NCI-H128 (cell line): ENCODE results near the gene ATG9B.
A peak's percentile ranks its signal among the peaks of the same experiment; 100 is the strongest.
"Not testable (repeated sequence)": the region's sequence is repeated elsewhere in the genome, so short reads cannot be mapped to it uniquely, and the experiment has no call there.

ENCODE experiments used
- DNase-seq: peaks from one replicate; lab custom pipeline; 2025; ENCODE audit not compliant: unreplicated experiment; lab: John Stamatoyannopoulos, UW

ATG9B gene

GRCh38 chr7:151038951-151039849 lies 14.9 kb upstream of the ATG9B start:
- DNase-seq: no peak

- DNase-seq: no peak
These were observed 11.6 kb upstream of the ATG9B start for GRCh38 chr7:151035902-151036301.

- no peak for DNase-seq
These were observed 10.9 kb upstream of the ATG9B start for GRCh38 chr7:151035026-151035717.

DNA sequence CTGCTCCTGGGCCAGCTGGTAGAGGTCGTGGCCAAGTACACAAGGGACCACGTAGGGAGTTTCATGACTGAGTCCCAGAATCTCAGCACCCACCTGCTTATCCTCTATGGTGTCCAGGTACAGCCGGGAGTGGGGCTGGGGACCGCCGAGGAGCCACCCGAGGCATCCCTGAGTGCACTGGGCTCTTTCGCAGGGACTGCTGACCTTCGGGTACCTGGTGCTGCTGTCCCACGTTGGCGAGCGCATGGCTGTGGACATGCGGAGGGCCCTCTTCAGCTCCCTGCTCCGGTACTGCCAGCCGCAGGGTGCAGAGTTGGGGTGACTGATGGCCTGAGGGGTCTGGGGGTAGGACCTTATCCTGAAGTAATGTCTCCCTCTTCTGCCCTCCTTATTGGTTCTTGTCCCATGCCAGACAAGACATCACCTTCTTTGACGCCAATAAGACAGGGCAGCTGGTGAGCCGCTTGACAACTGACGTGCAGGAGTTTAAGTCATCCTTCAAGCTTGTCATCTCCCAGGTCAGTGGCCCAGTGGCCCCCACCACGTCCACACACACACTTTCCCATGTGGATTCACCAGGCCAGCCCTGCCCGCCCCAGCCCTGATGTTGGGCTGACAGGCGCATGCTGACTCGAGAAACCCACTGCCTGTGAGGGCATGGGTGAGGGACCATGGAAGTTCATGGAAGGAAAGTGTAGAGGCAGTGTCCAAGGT lies 10.2 kb upstream of the ATG9B start:
- no peak for DNase-seq

- no peak for DNase-seq
These were observed 9.6 kb upstream of the ATG9B start for GRCh38 chr7:151033864-151034249.

DNA sequence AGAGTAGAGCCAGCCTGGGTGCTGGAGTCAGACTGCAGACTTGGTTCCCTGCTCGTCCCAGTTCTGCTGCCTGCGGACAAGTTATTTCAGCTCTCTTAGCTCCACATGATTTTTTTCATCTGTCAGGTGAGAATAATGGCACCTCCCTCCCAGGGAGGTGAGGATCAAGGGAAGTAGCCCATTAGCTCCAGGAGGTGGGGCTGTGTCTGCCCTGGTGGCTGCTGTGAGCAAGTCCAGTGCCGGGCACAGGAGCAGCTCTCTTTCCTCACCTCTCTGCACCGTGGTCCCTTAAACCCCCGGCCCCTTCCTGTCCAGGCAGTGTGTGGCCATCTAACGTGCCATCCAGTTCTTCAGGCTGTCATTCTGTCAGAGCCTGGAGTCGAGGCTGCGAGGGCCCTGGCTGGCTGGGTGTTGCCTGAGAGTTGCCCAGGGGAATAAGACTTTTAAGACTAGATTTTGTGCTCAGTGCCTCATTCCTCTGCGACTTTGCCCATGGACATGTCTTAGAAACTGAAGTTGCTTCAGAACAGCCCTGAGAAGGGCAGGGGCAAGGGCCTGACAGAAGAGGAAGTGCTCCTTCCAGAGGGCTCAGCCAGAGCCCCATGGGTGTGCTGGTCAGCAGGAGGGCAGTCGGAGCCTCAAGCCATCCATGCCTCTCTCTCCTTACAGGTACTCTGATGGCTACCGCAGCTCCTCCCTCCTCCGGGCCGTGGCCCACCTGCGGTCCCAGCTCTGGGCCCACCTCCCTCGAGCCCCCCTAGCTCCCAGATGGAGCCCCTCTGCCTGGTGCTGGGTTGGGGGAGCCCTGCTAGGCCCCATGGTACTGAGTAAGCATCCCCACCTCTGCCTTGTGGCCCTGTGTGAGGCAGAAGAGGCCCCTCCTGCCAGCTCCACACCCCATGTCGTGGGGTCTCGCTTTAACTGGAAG lies 8.9 kb upstream of the ATG9B start:
- no peak for DNase-seq

DNA sequence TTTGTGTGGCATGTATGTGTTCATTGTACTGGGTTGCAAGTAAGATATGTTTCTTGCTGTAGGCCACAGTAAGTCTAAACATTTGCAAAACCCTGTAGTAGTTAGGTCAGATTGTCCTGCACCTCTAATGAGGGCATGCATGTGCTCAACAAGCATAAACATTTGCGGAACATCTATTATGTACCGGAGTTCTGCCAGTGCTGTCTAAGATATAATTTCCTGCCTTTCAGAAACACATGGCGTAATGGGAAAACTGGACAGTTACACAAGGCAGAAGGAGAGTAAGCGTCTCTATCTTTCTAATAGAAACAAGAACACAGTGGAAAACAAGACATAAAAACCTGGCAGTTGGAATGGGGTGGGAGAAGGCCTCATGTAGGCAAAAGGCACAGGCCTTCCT lies 6.7 kb upstream of the ATG9B start:
- DNase-seq: no peak

- DNase-seq: no peak
These were observed 4.7 kb upstream of the ATG9B start for GRCh38 chr7:151028948-151029501.

GRCh38 chr7:151028131-151028947 lies 4.0 kb upstream of the ATG9B start, which contains the start of gene ABCB8:
TSS of gene ABCB8 (plus strand) at chr7:151028450. CDS start at chr7:151028516, 66 bp downstream.
- peak; percentile 97 for DNase-seq

DNA sequence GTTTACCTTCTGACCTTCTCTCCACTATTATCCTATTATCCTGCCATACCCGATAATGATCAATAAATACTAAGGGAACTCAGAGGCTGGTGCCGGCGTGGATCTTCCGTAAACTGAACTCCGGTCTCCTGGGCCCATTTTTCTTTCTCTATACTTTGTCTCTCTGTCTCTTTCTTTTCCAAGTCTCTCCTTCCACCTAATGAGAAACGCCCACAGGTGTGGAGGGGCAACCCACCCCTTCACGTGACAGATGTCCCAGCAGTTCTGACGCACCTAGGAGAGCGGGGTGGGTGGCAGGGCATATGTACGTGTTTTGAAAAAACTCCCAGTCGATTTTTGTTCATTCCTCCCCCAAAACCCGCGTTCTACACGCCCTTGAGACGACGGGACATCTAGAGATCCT lies 3.4 kb upstream of the ATG9B start:
- not testable (repeated sequence) for DNase-seq

DNA sequence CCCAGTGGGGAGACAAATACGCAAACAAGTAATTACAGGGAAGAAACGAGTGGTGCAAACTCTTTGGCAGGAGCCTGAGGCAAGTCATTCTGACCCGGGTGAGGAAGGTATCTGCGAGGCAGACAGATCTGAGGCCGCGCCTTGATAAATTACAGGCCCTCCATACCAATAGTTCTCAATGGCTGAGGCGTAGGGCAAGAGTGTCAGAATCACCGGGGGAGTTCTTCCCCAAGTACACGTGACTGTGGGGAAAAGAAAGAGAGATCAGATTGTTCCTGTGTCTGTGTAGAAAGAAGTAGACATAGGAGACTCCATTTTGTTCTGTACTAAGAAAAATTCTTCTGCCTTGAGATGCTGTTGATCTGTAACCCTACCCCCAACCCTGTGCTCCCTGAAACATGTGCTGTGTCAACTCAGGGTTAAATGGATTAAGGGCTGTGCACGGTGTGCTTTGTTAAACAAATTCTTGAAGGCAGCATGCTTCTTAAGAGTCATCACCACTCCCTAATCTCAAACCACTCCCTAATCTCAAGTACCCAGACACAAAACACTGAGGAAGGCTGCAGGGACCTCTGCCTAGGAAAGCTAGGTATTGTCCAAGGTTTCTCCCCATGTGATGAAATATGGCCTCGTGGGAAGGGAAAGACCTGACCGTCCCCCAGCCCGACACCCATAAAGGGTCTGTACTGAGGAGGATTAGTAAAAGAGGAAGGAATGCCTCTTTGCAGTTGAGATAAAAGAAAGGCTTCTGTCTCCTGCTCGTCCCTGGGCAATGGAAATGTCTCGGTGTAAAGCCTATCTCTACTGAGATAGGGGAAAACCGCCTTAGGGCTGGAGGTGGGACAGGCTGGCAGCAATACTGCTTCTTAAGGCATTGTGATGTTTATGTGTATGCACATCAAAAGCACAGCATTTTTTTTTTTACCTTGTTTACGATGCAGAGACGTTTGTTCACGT lies 2.8 kb upstream of the ATG9B start:
- not testable (repeated sequence) for DNase-seq

DNA sequence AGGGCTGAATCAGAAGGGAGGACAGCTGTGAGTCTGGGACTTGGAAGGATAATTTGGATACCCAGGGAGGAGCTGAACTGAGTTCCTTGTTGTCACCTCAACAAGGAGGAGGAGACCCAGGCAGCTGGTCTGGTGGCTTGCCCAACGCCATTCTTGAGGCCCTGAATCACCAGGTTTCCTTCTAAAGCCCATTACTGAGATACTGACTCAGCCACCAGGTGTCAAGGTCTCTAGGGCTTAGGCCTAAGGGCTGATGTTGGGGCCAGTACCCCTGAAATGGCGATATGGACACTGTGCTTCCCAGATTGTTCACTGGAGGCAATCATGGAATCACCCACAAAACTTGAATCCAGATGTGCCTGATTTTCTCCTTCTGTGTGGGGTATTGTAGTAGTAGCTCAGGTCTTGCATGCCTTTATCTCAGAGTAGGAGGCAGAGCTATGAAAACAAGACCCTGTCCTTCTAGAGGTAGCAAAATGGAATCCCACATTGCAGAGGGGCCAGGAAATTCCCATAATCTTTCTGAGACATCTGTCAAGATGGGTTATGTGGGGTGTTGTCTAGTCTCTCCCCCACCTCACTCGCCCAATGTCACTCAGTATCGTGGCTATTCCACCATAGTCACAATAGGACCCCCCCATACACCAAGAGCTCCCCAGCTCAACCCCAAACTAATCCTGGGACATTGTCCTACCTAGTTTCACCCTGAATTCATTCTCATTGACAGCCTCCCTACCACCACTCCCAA lies 1.8 kb upstream of the ATG9B start:
- DNase-seq: no peak

DNA sequence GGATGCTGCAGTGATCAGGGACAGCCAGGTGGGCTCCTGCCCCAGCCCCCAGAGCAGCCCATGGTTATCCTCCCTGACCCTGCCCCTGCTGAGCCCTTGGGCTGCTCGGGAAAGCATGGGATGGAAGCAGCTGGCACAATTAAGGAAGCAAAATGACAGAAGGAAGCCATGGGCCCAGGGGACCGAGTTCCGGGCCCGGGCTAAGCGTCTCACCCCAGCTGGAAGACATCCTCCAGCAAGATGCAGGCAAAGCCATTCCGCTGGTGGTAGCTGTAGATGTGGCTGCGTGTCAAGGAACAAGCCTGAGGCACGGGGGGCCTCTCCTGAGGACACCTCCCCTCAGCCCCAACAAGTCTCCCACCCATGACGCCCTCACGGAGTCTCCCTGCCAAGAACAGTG lies 1.1 kb downstream of the ATG9B start:
- no peak for DNase-seq

- no peak for DNase-seq
These were observed 4.1 kb downstream of the ATG9B start for GRCh38 chr7:151020231-151020630.

DNA sequence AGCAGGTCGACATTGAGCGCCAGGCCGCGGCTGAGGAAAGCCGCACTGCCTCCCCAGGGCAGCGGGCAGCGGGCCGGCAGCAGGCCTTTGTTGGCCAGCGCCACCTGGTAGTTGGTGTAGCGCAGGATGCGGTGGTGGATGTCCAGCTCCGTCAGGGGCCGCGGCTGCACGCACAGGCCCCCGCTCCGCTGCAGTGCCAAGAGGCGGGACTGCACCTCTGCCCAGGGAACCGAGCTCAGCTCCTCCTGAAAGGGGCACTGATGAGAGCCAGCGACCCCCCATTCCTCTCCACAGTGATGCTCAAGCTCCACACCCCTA lies 5.2 kb downstream of the ATG9B start:
- DNase-seq: no peak

DNA sequence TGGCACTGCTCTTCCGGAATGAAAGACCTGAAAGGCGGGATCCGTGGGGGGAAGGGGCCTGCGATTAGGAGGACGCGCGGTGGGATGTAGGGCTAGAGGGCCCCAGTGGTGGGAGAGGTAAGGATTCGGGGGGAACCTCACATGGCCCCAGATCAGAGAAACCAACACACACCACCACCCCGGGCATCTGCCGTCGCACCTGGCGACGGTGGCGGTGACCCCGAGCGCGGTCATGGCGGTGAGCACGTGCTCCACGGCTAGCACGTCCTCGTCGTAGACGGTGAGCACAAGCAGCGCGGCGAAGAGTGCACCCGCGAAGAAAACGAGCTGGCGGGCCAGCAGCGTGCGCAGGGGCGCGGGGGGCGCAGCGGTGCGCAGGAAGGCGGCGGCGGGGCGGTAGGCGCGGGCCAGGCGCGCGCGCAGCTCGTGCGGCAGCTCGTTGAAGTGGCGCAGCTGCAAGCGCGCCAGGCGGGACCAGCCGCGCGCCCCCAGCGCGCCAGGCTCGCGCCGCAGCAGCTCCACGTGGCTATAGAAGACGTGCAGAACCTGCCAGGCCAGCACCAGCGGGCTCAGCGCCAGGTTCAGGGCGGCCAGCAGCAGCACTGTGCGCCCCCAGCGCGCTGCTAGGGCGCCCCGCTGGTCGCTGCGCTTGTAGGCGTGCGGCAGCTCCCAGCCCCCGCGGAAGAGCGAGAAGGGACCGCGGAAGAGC lies 5.7 kb downstream of the ATG9B start:
- DNase-seq: peak; percentile 40

- DNase-seq: peak; percentile 24
These were observed 6.3 kb downstream of the ATG9B start for GRCh38 chr7:151017953-151018420.
